ENCODE data around the gene MNT.

Gene MNT

GRCh38 chr17:2416010-2416734, 15.3 kb upstream of the MNT start:
- peak; percentile 92 for DNase-seq (ENCODE audit: low read depth)
- TF ChIP-seq CTCF (IDR thresholded peaks at IDR 0.05; ENCODE audit: low read length, missing control alignments), result peak; percentile 89
- no peak overlapping the region for H3K4me3 ChIP-seq (replicated peaks; ENCODE audit: low read depth, low read length)

GRCh38 chr17:2415081-2415480, 14.2 kb upstream of the MNT start:
- no peak overlapping the region for H3K4me3 ChIP-seq (replicated peaks; ENCODE audit: low read depth, low read length)
- TF ChIP-seq CTCF (IDR thresholded peaks at IDR 0.05; ENCODE audit: low read length, missing control alignments), result no peak
- DNase-seq (ENCODE audit: low read depth), result no peak

GRCh38 chr17:2414446-2415064, 13.7 kb upstream of the MNT start:
- no peak overlapping the region for H3K4me3 ChIP-seq (replicated peaks; ENCODE audit: low read depth, low read length)
- DNase-seq (ENCODE audit: low read depth), result no peak
- no peak for TF ChIP-seq CTCF (IDR thresholded peaks at IDR 0.05; ENCODE audit: low read length, missing control alignments)

GRCh38 chr17:2412561-2413021, 11.7 kb upstream of the MNT start:
- DNase-seq (ENCODE audit: low read depth), result peak; percentile 33
- peak; percentile 12 for TF ChIP-seq CTCF (IDR thresholded peaks at IDR 0.05; ENCODE audit: low read length, missing control alignments)
- no peak overlapping the region for H3K4me3 ChIP-seq (replicated peaks; ENCODE audit: low read depth, low read length)

- no peak overlapping the region for H3K4me3 ChIP-seq (replicated peaks; ENCODE audit: low read depth, low read length)
- no peak for DNase-seq (ENCODE audit: low read depth)
- no peak for TF ChIP-seq CTCF (IDR thresholded peaks at IDR 0.05; ENCODE audit: low read length, missing control alignments)
Observed at GRCh38 chr17:2410951-2411350, 10.1 kb upstream of the MNT start.

- TF ChIP-seq CTCF (IDR thresholded peaks at IDR 0.05; ENCODE audit: low read length, missing control alignments), result no peak
- no peak overlapping the region for H3K4me3 ChIP-seq (replicated peaks; ENCODE audit: low read depth, low read length)
- peak; percentile 88 for DNase-seq (ENCODE audit: low read depth)
Observed at GRCh38 chr17:2406903-2407790, 6.3 kb upstream of the MNT start.
